ENCODE measurements around the gene MRGPRF. TPM values are rescaled to one million over a fixed set of nuclear protein-coding genes. Genes with fewer than 3 reads are reported as not detected.

The MRGPRF gene
- total and polyA plus RNA-seq, 2 experiments from 2014 or later: 20.7 to 25.3 TPM

DNA sequence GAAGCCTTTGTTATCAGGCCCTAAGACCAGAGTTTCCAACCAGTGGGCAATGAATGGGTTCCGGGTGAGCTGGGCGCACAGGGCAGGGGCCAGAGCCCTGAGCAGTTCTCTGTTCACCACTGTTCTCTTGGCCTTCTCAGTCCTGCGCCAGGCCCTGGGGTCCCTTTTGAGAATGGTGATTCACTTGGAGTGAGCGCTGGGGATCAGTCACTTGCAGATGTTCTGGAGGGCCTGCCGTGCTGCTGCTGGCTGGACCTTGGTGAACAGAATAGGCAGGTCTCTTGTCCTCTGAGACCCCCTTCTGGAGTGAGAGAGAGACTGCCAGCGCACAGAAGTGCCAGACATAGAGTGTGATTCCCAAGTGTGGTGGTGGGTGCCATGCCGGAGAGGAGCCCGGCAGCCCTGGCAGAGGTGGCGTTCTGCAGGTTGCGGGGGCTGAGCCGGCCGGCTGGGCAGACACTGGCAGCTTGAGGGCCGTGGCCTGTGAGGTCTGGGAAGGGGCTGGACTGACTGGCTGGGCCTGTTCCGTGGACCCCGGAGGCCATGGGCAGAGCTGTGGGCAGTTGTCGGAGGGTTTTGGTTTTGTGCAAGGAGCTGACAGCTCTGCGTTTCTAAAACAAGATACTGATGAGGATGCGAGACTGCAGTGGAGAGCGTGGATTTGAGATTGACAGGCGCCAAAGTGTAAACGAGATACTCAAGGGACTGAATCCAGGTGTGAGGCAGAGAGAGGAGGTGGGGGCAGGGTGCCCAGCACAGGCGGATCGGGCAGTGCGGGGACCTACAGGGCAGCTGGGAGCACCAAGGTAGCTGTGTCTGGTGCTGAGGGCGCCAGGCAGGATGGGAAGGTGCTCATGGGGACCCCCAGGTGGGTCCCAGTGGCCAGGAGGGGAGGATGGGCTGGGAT lies 48.0 kb upstream of the MRGPRF start:
- no peak for TF ChIP-seq EZH2 (IDR thresholded peaks at IDR 0.05; ENCODE audit: insufficient read depth, poor library complexity, severe bottlenecking)
- TF ChIP-seq EZH2phosphoT487 (IDR thresholded peaks at IDR 0.05; ENCODE audit: insufficient read depth, low read depth): no peak
- H3F3A ChIP-seq (ENCODE audit: insufficient read depth): no peaks in the 10 kb centered on the region
- no peak overlapping the region for H2AFZ ChIP-seq
- no peak overlapping the region for H3K4me2 ChIP-seq (ENCODE audit: unreplicated experiment)
- no peak for DNase-seq
- H3K4me1 ChIP-seq (ENCODE audit: insufficient read depth): no peaks in the 10 kb centered on the region
- no peaks in the 10 kb centered on the region for H4K20me1 ChIP-seq (ENCODE audit: insufficient read depth)
- H3K9ac ChIP-seq: no peak overlapping the region
- peaks cover 6% of the 10 kb centered on the region; the same call in 1 of the 2 replicates for H3K79me2 ChIP-seq (ENCODE audit: insufficient read depth)
- no peak overlapping the region for H3K27ac ChIP-seq
- H3K4me3 ChIP-seq: no peak overlapping the region
- 91 to 92% methylated on average over 25 of the region's 25 CpGs for WGBS, 2 experiments (ENCODE audit: low coverage in 1 of 2, low lambda C conversion rate in 2 of 2, missing lambda C conversion rate in 2 of 2)
- H3K27me3 ChIP-seq (replicated peaks; ENCODE audit: insufficient read depth): no peaks in the 10 kb centered on the region
- in situ Hi-C loops (cut with MboI): no loop called here
- no peaks in the 10 kb centered on the region for H3K36me3 ChIP-seq (ENCODE audit: low read depth)
- H3K9me3 ChIP-seq (ENCODE audit: low read depth): no peaks in the 10 kb centered on the region
- H3K9me2 ChIP-seq (ENCODE audit: insufficient read depth): no peaks in the 10 kb centered on the region

- Histone ChIP-seq H3K4me2 (ENCODE audit: unreplicated experiment) (no peak overlapping the region), H3K9me3 (ENCODE audit: low read depth) (no peaks in the 10 kb centered on the region), H2AFZ (no peak overlapping the region), H3F3A (ENCODE audit: insufficient read depth) (no peaks in the 10 kb centered on the region), H3K79me2 (ENCODE audit: insufficient read depth) (0 out of 2 replicates have a peak, but pooled peaks cover 9% of the 10 kb centered on the region), H3K27me3 (replicated peaks; ENCODE audit: insufficient read depth) (no peaks in the 10 kb centered on the region), H3K4me3 (no peak overlapping the region), H3K9ac (no peak overlapping the region), H3K9me2 (ENCODE audit: insufficient read depth) (no peaks in the 10 kb centered on the region), H3K27ac (no peak overlapping the region), H4K20me1 (ENCODE audit: insufficient read depth) (no peaks in the 10 kb centered on the region), H3K4me1 (ENCODE audit: insufficient read depth) (no peaks in the 10 kb centered on the region), H3K36me3 (ENCODE audit: low read depth) (no peaks in the 10 kb centered on the region)
- no peak for DNase-seq
- in situ Hi-C loops (cut with MboI): no loop called here
- TF ChIP-seq EZH2phosphoT487 (IDR thresholded peaks at IDR 0.05; ENCODE audit: insufficient read depth, low read depth) (no peak), EZH2 (IDR thresholded peaks at IDR 0.05; ENCODE audit: insufficient read depth, poor library complexity, severe bottlenecking) (no peak)
- WGBS, 2 experiments (ENCODE audit: low coverage in 1 of 2, low lambda C conversion rate in 2 of 2, missing lambda C conversion rate in 2 of 2): 73 to 89% methylated on average over 12 of the region's 12 CpGs
These were observed 46.9 kb upstream of the MRGPRF start for GRCh38 chr11:69059985-69060384.

DNA sequence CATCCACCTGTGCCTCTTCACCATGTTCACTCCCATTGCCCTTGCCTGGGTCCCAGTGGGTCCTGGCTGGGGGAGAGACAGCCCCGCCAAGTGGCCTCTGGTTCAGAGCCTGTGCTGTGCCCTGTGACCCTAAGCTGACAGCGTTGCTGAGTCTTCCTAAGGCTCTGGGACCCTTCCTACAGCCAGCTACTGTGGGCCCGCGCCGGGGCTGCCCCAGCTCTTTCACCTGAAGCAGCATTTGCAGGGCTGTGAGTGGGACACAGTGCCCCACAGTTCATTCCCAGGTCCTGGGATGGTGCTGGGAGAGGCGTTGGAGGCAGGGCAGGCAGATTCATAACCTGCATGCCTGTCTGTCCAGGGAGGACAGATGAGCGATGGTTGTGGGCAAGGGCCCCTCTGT lies 46.4 kb upstream of the MRGPRF start:
- 96 to 97% methylated on average over 5 to 7 of the region's 7 CpGs for WGBS, 2 experiments (ENCODE audit: low coverage in 1 of 2, low lambda C conversion rate in 2 of 2, missing lambda C conversion rate in 2 of 2)
- H4K20me1 ChIP-seq (ENCODE audit: insufficient read depth): no peaks in the 10 kb centered on the region

DNA sequence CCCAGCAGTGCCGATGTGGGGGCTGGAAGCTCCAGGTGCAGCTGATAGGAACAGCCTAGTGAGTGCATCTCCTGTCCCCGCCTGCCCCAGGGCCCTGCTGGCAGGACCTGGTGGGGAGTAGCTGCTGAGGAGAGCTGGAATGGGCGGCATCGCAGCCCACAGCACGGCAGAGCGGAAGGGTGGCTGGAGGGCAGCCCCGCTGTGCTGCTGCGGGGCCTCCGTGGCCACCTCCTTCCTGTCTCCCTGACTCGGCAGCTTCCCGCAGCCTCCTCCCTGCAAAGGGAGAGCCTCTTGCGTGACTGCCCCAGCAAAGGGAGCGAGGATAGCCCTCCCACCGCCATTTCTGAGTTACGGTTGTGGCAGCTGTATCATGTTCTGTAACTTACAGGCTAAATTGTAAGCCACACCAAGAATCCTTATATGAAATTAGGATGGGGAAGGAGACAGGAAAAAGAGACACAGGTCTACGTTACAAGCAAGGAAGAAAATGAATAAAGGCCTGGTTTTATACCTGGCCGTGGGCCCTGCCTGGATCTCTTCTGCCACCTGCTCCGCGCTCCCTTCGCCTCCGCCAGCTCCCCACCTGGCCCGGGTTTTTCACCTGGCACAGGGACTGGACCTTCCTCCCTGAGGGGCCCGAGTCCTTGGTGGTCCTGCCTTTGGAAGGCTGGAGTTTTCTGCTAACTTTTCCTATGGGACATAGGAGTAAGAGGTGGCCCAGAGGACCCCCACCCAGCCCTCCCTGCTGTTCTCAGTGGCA lies 45.6 kb upstream of the MRGPRF start:
- 89 to 90% methylated on average over 22 to 23 of the region's 23 CpGs for WGBS, 2 experiments (ENCODE audit: low coverage in 1 of 2, low lambda C conversion rate in 2 of 2, missing lambda C conversion rate in 2 of 2)

More for the DNA sequence above, 46.4 kb upstream of the MRGPRF start:
- Histone ChIP-seq H3K4me3 (no peak overlapping the region), H3K27ac (no peak overlapping the region), H3K79me2 (ENCODE audit: insufficient read depth) (0 out of 2 replicates have a peak, but pooled peaks cover 15% of the 10 kb centered on the region), H3F3A (ENCODE audit: insufficient read depth) (no peaks in the 10 kb centered on the region), H3K4me1 (ENCODE audit: insufficient read depth) (no peaks in the 10 kb centered on the region), H3K4me2 (ENCODE audit: unreplicated experiment) (no peak overlapping the region), H3K9ac (no peak overlapping the region), H2AFZ (no peak overlapping the region), H3K9me3 (ENCODE audit: low read depth) (no peaks in the 10 kb centered on the region), H3K27me3 (replicated peaks; ENCODE audit: insufficient read depth) (no peaks in the 10 kb centered on the region), H3K36me3 (ENCODE audit: low read depth) (no peaks in the 10 kb centered on the region), H3K9me2 (ENCODE audit: insufficient read depth) (no peaks in the 10 kb centered on the region)
- in situ Hi-C loops (cut with MboI): no loop called here
- TF ChIP-seq EZH2 (IDR thresholded peaks at IDR 0.05; ENCODE audit: insufficient read depth, poor library complexity, severe bottlenecking): no peak
- TF ChIP-seq EZH2phosphoT487 (IDR thresholded peaks at IDR 0.05; ENCODE audit: insufficient read depth, low read depth): no peak
- DNase-seq: no peak

More for the DNA sequence above, 45.6 kb upstream of the MRGPRF start:
- Histone ChIP-seq H3K36me3 (ENCODE audit: low read depth) (no peaks in the 10 kb centered on the region), H3K4me1 (ENCODE audit: insufficient read depth) (no peaks in the 10 kb centered on the region), H3K9ac (no peak overlapping the region), H3K9me2 (ENCODE audit: insufficient read depth) (no peaks in the 10 kb centered on the region), H3F3A (ENCODE audit: insufficient read depth) (no peaks in the 10 kb centered on the region), H3K4me3 (no peak overlapping the region), H3K79me2 (ENCODE audit: insufficient read depth) (peaks cover 22% of the 10 kb centered on the region; the same call in 1 of the 2 replicates), H3K27me3 (replicated peaks; ENCODE audit: insufficient read depth) (no peaks in the 10 kb centered on the region), H3K4me2 (ENCODE audit: unreplicated experiment) (no peak overlapping the region), H4K20me1 (ENCODE audit: insufficient read depth) (no peaks in the 10 kb centered on the region), H2AFZ (no peak overlapping the region), H3K27ac (no peak overlapping the region), H3K9me3 (ENCODE audit: low read depth) (no peaks in the 10 kb centered on the region)
- TF ChIP-seq EZH2phosphoT487 (IDR thresholded peaks at IDR 0.05; ENCODE audit: insufficient read depth, low read depth): no peak
- no peak for TF ChIP-seq EZH2 (IDR thresholded peaks at IDR 0.05; ENCODE audit: insufficient read depth, poor library complexity, severe bottlenecking)
- DNase-seq: no peak
- in situ Hi-C loops (cut with MboI): no loop called here

All from GM23248 (cell line).